Measurements from ENCODE around the gene SPDYC. TPM values are rescaled to one million over a fixed set of nuclear protein-coding genes. Genes with fewer than 3 reads are reported as not detected.

Gene SPDYC
- total RNA-seq, 1 donor from 2014 or later = not detected

DNA sequence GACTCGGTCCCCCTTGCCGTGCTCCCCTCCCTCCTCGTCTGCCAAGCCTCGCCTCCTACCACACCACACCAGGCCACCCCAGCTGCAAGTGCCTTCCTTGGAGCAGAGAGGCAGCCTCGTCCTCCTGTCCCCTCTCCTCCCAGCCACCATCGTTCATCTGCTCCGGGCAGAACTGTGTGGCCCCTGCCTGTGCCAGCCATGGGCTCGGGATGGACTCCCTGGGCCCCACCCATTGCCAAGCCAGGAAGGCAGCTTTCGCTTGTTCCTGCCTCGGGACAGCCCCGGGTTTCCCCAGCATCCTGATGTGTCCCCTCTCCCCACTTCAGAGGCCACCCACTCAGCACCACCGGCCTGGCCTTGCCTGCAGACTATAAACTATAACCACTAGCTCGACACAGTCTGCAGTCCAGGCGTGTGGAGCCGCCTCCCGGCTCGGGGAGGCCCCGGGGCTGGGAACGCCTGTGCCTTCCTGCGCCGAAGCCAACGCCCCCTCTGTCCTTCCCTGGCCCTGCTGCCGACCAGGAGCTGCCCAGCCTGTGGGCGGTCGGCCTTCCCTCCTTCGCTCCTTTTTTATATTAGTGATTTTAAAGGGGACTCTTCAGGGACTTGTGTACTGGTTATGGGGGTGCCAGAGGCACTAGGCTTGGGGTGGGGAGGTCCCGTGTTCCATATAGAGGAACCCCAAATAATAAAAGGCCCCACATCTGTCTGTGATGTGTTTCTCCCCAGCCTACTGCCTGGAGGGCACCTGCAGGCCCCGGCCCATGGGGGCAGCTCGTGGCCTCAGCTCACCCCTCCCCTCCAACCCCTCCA, 41.5 kb downstream of the SPDYC start:
- H3K4me3 Mint-ChIP-seq (ENCODE audit: unreplicated experiment) = no peak overlapping the region
- no peak for FAIRE-seq
- Histone ChIP-seq H3K27me3 (ENCODE audit: insufficient read depth, low read length) (no peaks in the 10 kb centered on the region), H3K4me2 (ENCODE audit: low read length) (no peak overlapping the region), H4K20me1 (ENCODE audit: insufficient read depth, low read length) (peaks cover 21% of the 10 kb centered on the region), H3K4me1 (ENCODE audit: insufficient read depth, low read length) (peaks cover 6% of the 10 kb centered on the region), H3K9me3 (ENCODE audit: insufficient read depth, low read depth, low read length) (no peaks in the 10 kb centered on the region), H3K36me3 (ENCODE audit: insufficient read depth, low read length) (peaks cover 8% of the 10 kb centered on the region), H3K79me2 (ENCODE audit: insufficient read depth, low read length) (no peaks in the 10 kb centered on the region), H3K27ac (ENCODE audit: low read depth, low read length) (no peak overlapping the region), H2AFZ (ENCODE audit: low read depth, low read length) (no peak overlapping the region), H3K4me3 (ENCODE audit: insufficient read depth, low read depth, low read length) (no peak overlapping the region), H3K9ac (ENCODE audit: low read length) (no peak overlapping the region)
- H3K27me3 Mint-ChIP-seq (ENCODE audit: low read depth, unreplicated experiment) = peaks cover 2% of the 10 kb centered on the region
- H3K27ac Mint-ChIP-seq (ENCODE audit: unreplicated experiment) = no peak overlapping the region
- H3K4me1 Mint-ChIP-seq (ENCODE audit: low read depth, unreplicated experiment) = peaks cover 8% of the 10 kb centered on the region
- DNase-seq (ENCODE audit: low read depth) = no peak
- H3K9me3 Mint-ChIP-seq (ENCODE audit: unreplicated experiment) = no peaks in the 10 kb centered on the region
- no peak for TF ChIP-seq EZH2 (IDR thresholded peaks at IDR 0.05; ENCODE audit: insufficient read depth, low read length)
- no peak for TF ChIP-seq CTCF (IDR thresholded peaks at IDR 0.05; ENCODE audit: insufficient read depth, low read depth, low read length)
- peaks cover 15% of the 10 kb centered on the region for H3K36me3 Mint-ChIP-seq (ENCODE audit: low read depth, unreplicated experiment)

GRCh38 chr11:65212226-65212801, 42.3 kb downstream of the SPDYC start:
- Mint-ChIP-seq H3K4me1 (ENCODE audit: low read depth, unreplicated experiment) (peaks cover 6% of the 10 kb centered on the region), H3K27ac (ENCODE audit: unreplicated experiment) (no peak overlapping the region), H3K36me3 (ENCODE audit: low read depth, unreplicated experiment) (peaks cover 15% of the 10 kb centered on the region), H3K9me3 (ENCODE audit: unreplicated experiment) (no peaks in the 10 kb centered on the region), H3K4me3 (ENCODE audit: unreplicated experiment) (no peak overlapping the region), H3K27me3 (ENCODE audit: low read depth, unreplicated experiment) (peaks cover 2% of the 10 kb centered on the region)
- H3K27me3 ChIP-seq (ENCODE audit: insufficient read depth, low read length) = no peaks in the 10 kb centered on the region
- H3K9me3 ChIP-seq (ENCODE audit: insufficient read depth, low read depth, low read length) = no peaks in the 10 kb centered on the region
- H4K20me1 ChIP-seq (ENCODE audit: insufficient read depth, low read length) = peaks cover 21% of the 10 kb centered on the region
- H3K4me1 ChIP-seq (ENCODE audit: insufficient read depth, low read length) = peaks cover 6% of the 10 kb centered on the region
- H2AFZ ChIP-seq (ENCODE audit: low read depth, low read length) = no peak overlapping the region
- FAIRE-seq (no peak), DNase-seq (ENCODE audit: low read depth) (no peak)
- H3K9ac ChIP-seq (ENCODE audit: low read length) = no peak overlapping the region
- H3K36me3 ChIP-seq (ENCODE audit: insufficient read depth, low read length) = peaks cover 8% of the 10 kb centered on the region
- H3K4me3 ChIP-seq (ENCODE audit: insufficient read depth, low read depth, low read length) = no peak overlapping the region
- H3K4me2 ChIP-seq (ENCODE audit: low read length) = no peak overlapping the region
- TF ChIP-seq EZH2 (IDR thresholded peaks at IDR 0.05; ENCODE audit: insufficient read depth, low read length) (no peak), CTCF (IDR thresholded peaks at IDR 0.05; ENCODE audit: insufficient read depth, low read depth, low read length) (no peak)
- no peaks in the 10 kb centered on the region for H3K79me2 ChIP-seq (ENCODE audit: insufficient read depth, low read length)
- no peak overlapping the region for H3K27ac ChIP-seq (ENCODE audit: low read depth, low read length)

All from astrocyte (in vitro differentiated cells and primary cell).